ENCODE measurements around the gene EVI5L.

GRCh38 chr19:7850945-7851622 lies 21.1 kb downstream of the EVI5L start:
- TF ChIP-seq, protein P1, sequence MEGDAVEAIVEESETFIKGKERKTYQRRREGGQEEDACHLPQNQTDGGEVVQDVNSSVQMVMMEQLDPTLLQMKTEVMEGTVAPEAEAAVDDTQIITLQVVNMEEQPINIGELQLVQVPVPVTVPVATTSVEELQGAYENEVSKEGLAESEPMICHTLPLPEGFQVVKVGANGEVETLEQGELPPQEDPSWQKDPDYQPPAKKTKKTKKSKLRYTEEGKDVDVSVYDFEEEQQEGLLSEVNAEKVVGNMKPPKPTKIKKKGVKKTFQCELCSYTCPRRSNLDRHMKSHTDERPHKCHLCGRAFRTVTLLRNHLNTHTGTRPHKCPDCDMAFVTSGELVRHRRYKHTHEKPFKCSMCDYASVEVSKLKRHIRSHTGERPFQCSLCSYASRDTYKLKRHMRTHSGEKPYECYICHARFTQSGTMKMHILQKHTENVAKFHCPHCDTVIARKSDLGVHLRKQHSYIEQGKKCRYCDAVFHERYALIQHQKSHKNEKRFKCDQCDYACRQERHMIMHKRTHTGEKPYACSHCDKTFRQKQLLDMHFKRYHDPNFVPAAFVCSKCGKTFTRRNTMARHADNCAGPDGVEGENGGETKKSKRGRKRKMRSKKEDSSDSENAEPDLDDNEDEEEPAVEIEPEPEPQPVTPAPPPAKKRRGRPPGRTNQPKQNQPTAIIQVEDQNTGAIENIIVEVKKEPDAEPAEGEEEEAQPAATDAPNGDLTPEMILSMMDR (conservative IDR thresholded peaks at IDR 0.05; ENCODE audit: low read depth, low read length): no peak
- no peak for TF ChIP-seq EZH2phosphoT487 (IDR thresholded peaks at IDR 0.05; ENCODE audit: borderline replicate concordance, low read length)
- TF ChIP-seq EZH2 (IDR thresholded peaks at IDR 0.05; ENCODE audit: low read length, unreplicated experiment): no peak
